ENCODE measurements around the gene NR5A1.

GRCh38 chr9:124472770-124473169 lies 34.4 kb downstream of the NR5A1 start:
- TF ChIP-seq POLR2A (IDR thresholded peaks at IDR 0.05): no peak
- TF ChIP-seq, protein P1, sequence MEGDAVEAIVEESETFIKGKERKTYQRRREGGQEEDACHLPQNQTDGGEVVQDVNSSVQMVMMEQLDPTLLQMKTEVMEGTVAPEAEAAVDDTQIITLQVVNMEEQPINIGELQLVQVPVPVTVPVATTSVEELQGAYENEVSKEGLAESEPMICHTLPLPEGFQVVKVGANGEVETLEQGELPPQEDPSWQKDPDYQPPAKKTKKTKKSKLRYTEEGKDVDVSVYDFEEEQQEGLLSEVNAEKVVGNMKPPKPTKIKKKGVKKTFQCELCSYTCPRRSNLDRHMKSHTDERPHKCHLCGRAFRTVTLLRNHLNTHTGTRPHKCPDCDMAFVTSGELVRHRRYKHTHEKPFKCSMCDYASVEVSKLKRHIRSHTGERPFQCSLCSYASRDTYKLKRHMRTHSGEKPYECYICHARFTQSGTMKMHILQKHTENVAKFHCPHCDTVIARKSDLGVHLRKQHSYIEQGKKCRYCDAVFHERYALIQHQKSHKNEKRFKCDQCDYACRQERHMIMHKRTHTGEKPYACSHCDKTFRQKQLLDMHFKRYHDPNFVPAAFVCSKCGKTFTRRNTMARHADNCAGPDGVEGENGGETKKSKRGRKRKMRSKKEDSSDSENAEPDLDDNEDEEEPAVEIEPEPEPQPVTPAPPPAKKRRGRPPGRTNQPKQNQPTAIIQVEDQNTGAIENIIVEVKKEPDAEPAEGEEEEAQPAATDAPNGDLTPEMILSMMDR (IDR thresholded peaks at IDR 0.05): no peak
